Measurements from ENCODE around the gene SLFN12.
"Not testable (repeated sequence)": the region's sequence is repeated elsewhere in the genome, so short reads cannot be mapped to it uniquely, and the experiment has no call there.

The SLFN12 gene

DNA sequence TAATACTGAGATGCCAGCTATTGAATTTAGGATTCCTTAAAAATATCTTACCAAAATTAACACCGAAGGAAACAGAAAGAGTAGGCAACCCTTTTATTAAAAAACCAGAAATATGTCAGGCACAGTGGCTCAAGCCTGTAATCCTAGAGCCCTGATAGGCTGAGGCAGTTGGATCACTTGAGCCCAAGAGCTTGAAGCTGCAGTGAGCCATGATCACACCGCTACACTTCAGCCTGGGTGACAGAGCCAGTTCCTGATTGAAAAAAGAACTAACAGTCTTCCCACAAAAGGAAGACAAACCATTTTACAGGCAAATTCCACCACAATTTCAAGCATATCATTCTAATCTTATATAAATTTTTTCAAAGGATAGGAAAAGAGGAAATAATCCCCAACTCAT is 15.6 kb downstream of the SLFN12 start:
- TF ChIP-seq, protein P1, sequence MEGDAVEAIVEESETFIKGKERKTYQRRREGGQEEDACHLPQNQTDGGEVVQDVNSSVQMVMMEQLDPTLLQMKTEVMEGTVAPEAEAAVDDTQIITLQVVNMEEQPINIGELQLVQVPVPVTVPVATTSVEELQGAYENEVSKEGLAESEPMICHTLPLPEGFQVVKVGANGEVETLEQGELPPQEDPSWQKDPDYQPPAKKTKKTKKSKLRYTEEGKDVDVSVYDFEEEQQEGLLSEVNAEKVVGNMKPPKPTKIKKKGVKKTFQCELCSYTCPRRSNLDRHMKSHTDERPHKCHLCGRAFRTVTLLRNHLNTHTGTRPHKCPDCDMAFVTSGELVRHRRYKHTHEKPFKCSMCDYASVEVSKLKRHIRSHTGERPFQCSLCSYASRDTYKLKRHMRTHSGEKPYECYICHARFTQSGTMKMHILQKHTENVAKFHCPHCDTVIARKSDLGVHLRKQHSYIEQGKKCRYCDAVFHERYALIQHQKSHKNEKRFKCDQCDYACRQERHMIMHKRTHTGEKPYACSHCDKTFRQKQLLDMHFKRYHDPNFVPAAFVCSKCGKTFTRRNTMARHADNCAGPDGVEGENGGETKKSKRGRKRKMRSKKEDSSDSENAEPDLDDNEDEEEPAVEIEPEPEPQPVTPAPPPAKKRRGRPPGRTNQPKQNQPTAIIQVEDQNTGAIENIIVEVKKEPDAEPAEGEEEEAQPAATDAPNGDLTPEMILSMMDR (IDR thresholded peaks at IDR 0.05; ENCODE audit: control extremely low read depth, extremely low read depth, low read depth, missing control alignments), result no peak
- POLR2A ChIA-PET, result no interaction called here
- DNase-seq (ENCODE audit: extremely low spot score), result no peak
- CTCF ChIA-PET, result no interaction called here

DNA sequence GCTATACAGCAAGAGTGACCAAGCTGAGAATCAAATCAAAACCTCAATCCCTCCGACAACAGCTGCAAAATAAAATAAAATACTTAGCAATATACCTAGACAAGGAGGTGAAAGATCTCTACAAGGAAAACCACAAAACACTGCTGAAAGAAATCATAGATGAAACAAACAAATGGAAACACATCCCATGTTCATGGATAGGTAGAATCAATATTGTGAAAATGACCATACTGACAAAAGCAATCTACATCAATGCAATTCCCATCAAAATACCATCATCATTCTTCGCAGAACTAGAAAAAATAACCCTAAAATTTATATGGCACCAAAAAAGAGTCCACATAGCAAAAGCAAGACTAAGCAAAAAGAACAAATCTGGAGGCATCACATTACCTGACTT is 17.6 kb downstream of the SLFN12 start:
- DNase-seq (ENCODE audit: extremely low spot score); POLR2A ChIA-PET; CTCF ChIA-PET: not testable (repeated sequence)

DNA sequence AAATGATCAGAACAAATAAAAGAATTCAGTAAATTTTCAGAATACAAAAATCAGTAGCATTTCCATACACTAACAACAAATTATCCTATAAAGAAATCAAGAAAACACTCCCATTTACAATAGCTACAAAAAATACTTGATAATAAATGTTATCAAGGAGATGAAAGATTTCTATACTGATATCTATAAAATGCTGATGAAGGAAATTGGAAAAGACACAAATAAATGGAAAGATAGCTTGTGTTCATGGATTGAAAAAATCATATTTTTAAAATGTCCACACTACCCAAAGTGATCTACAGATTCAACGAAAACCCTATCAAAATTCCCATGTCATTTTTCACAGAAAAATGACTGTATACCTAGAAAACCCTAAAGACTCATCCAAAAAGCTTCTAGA is 18.1 kb downstream of the SLFN12 start:
- DNase-seq (ENCODE audit: extremely low spot score), result no peak
- CTCF ChIA-PET, result no interaction called here
- TF ChIP-seq, protein P1 (IDR thresholded peaks at IDR 0.05; ENCODE audit: control extremely low read depth, extremely low read depth, low read depth, missing control alignments), result no peak
- POLR2A ChIA-PET, result no interaction called here

DNA sequence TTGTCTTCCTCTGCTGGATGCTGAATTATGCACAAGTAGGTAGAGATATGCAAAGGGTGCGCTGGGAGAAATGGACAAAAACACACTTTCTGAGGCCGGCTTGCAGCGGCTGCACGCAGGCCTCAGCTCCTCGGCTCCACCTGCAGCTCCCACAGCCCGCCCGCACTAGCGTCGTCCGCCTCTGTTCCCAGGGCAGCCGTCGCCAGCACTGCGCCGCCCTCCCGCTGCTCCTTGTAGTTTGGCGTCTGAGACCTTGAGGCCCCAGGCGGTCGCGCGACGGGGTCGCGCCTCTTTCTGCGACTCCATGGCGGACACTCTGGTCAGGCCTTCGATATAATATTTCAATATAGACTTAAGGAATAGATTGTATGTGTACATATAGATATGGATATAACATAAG is 24.8 kb downstream of the SLFN12 start:
- ChIA-PET CTCF (no interaction called here), POLR2A (no interaction called here)
- TF ChIP-seq, protein P1 (IDR thresholded peaks at IDR 0.05; ENCODE audit: control extremely low read depth, extremely low read depth, low read depth, missing control alignments), result no peak
- no peak for DNase-seq (ENCODE audit: extremely low spot score)

DNA sequence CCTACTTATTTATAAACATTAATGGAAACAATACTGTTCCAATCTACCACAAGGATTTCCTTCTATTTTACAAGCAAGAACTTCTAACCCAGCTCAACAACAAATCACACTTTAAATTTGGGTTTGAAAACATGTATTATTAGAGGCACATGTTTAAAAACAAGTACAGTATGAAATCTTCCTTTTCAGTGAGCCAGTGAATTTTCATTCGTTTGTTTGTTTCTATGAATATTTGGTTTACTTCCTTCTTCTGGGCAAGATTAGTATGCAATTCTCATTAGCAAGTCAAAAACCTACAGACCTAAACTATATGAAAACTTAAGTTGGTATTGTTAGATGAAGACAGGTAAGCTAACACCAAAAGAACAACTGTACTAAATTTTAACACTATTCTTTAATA is 25.7 kb downstream of the SLFN12 start:
- ChIA-PET POLR2A (interaction anchor here (1.3 kb wide), 1 partner anchor 33 kb away, joined by 3 read pairs; the partner anchor contains the start of gene SLFN11), CTCF (no interaction called here)
- no peak for DNase-seq (ENCODE audit: extremely low spot score)
- TF ChIP-seq, protein P1 (IDR thresholded peaks at IDR 0.05; ENCODE audit: control extremely low read depth, extremely low read depth, low read depth, missing control alignments), result no peak

DNA sequence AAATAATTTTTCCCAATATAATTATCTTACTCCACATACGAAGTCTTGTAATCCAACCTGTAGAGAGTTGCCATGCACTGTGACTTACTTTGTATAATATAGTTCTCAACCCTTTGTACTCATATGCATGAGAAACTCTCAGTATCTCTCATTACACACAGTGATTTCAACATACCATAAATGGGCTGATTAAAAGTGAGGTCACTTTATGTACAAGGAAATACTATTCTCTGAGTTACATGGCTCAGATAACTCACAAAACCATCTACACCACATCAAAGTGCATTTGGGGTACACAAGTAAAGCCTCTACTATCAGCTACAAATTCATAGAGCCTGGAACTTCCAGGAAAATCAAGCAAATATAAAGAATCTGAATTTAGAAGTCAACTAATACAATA is 27.9 kb downstream of the SLFN12 start:
- TF ChIP-seq, protein P1 (IDR thresholded peaks at IDR 0.05; ENCODE audit: control extremely low read depth, extremely low read depth, low read depth, missing control alignments), result no peak
- DNase-seq (ENCODE audit: extremely low spot score), result no peak
- POLR2A ChIA-PET, result no interaction called here
- CTCF ChIA-PET, result no interaction called here

DNA sequence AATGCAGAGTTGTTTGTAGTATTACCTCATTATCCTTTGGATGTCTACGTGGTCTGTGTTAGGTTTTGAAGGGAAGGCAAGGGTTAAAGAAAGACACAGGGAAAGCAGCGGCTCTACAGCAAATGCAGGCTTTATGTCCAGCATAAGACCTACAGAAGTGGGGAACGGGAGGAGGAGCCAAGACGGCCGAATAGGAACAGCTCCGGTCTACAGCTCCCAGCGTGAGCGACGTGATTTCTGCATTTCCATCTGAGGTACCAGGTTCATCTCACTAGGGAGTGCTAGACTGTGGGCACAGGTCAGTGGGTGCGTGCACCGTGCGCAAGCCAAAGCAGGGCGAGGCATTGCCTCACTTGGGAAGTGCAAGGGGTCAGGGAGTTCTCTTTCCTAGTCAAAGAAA is 38.5 kb downstream of the SLFN12 start:
- CTCF ChIA-PET; POLR2A ChIA-PET; DNase-seq (ENCODE audit: extremely low spot score): not testable (repeated sequence)

DNA sequence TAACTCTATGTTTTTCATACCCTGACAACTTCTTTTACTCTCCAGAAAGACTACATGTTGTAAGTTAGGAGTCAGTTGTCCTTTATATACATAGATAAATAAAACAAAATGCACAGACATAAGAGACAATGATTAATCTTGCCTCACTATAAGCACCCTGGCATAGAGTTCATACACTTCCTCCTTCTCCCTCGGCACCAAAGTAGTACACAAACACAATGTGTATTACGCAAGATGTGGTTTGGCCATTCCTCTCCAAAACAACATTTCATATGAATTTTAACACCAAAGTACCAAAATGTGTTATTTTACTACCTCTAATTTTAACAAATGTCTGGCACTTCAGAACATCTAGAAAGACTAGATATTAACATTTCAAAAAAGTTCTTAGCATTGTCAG is 41.6 kb downstream of the SLFN12 start:
- CTCF ChIA-PET, result no interaction called here
- POLR2A ChIA-PET, result no interaction called here
- TF ChIP-seq, protein P1 (IDR thresholded peaks at IDR 0.05; ENCODE audit: control extremely low read depth, extremely low read depth, low read depth, missing control alignments), result no peak
- DNase-seq (ENCODE audit: extremely low spot score), result no peak

All from GM10248 (cell line).